ENCODE results near the gene FRS3. TPM values are rescaled to one million over a fixed set of nuclear protein-coding genes. Genes with fewer than 3 reads are reported as not detected.

The FRS3 gene
- total and polyA plus RNA-seq, 2 of the 13 experiments (the other 11 are each of a cell fraction or from before 2014, with no cell fraction given): 3.0 to 7.4 TPM

DNA sequence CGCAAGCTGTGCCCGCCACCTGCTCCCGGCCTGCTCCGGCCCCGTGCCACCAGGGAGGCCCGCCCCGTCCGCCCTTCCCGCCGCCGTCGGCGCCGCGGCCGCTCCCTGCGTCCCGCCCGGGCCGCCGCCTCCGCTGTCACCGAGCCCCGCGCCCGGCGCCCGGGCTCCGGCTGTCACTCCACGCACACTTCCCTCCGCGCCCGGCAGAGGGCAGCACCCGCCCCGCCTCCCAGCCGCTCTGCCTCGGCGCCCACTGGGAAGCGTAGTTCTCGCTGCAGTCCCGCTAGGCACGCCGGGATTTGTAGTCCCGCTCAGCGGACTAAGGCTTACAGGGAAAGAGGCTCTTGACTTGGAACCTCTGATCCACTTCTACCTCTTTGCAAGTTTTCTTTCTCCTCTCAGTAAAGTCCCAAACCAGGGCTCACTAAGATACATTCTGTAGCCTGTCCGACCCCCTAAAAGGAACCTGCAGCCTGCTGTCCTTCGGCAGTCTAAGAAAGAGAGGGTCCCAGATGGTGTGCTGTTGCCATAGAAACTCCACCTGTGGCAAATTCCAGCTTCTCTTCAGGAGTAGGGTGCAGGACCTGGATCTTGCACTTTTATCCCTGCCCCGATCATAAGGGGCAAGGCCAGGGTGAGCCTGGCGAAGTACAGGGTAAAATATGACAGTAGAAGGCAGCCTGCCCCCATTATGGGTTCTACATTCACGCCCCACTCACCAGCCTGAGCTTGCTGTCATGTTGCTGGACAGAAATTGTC is 44.1 kb downstream of the FRS3 start, which contains the start of gene TFEB (continued):
- TF ChIP-seq CREBL2 (CRISPR knock-in tag; IDR thresholded peaks at IDR 0.05; ENCODE audit: borderline replicate concordance) (0 out of 2 replicates have a peak, but pooled peaks have one; percentile 49), AHR (CRISPR knock-in tag; IDR thresholded peaks at IDR 0.05) (peak; percentile 61; the same call in 1 of the 2 replicates), HMG20A (CRISPR knock-in tag; IDR thresholded peaks at IDR 0.05; ENCODE audit: borderline replicate concordance) (no peak; the same call in 1 of the 2 replicates), ZNF124 (CRISPR knock-in tag; IDR thresholded peaks at IDR 0.05) (peak; percentile 65; the same call in 1 of the 2 replicates), ZNF670 (CRISPR knock-in tag; IDR thresholded peaks at IDR 0.05; ENCODE audit: borderline replicate concordance) (no peak), KLF9 (CRISPR knock-in tag; IDR thresholded peaks at IDR 0.05; ENCODE audit: low read depth) (no peak), CEBPG (CRISPR knock-in tag; IDR thresholded peaks at IDR 0.05) (peak; percentile 55; the same call in 1 of the 2 replicates), HNRNPLL (IDR thresholded peaks at IDR 0.05; ENCODE audit: low read depth, low read length, poor library complexity, severe bottlenecking) (peak; percentile 92), ZNF264 (CRISPR knock-in tag; IDR thresholded peaks at IDR 0.05) (no peak), HDAC2 (CRISPR knock-in tag; IDR thresholded peaks at IDR 0.05) (peak; percentile 82; the same call in 1 of the 2 replicates), SNAPC4 (CRISPR knock-in tag; IDR thresholded peaks at IDR 0.05) (0 out of 2 replicates have a peak, but pooled peaks have one; percentile 26), ETV5 (CRISPR knock-in tag; IDR thresholded peaks at IDR 0.05; ENCODE audit: borderline replicate concordance) (peak; percentile 50; the same call in 1 of the 2 replicates), ZNF772 (CRISPR knock-in tag; IDR thresholded peaks at IDR 0.05) (0 out of 2 replicates have a peak, but pooled peaks have one; percentile 26), STAT5B (CRISPR knock-in tag; IDR thresholded peaks at IDR 0.05) (no peak), TEAD3 (CRISPR knock-in tag; optimal IDR thresholded peaks at IDR 0.05; ENCODE audit: borderline replicate concordance) (peak; percentile 74), TFDP1 (CRISPR knock-in tag; IDR thresholded peaks at IDR 0.05; ENCODE audit: borderline replicate concordance) (peak; percentile 67)
- TF ChIP-seq, protein P1, sequence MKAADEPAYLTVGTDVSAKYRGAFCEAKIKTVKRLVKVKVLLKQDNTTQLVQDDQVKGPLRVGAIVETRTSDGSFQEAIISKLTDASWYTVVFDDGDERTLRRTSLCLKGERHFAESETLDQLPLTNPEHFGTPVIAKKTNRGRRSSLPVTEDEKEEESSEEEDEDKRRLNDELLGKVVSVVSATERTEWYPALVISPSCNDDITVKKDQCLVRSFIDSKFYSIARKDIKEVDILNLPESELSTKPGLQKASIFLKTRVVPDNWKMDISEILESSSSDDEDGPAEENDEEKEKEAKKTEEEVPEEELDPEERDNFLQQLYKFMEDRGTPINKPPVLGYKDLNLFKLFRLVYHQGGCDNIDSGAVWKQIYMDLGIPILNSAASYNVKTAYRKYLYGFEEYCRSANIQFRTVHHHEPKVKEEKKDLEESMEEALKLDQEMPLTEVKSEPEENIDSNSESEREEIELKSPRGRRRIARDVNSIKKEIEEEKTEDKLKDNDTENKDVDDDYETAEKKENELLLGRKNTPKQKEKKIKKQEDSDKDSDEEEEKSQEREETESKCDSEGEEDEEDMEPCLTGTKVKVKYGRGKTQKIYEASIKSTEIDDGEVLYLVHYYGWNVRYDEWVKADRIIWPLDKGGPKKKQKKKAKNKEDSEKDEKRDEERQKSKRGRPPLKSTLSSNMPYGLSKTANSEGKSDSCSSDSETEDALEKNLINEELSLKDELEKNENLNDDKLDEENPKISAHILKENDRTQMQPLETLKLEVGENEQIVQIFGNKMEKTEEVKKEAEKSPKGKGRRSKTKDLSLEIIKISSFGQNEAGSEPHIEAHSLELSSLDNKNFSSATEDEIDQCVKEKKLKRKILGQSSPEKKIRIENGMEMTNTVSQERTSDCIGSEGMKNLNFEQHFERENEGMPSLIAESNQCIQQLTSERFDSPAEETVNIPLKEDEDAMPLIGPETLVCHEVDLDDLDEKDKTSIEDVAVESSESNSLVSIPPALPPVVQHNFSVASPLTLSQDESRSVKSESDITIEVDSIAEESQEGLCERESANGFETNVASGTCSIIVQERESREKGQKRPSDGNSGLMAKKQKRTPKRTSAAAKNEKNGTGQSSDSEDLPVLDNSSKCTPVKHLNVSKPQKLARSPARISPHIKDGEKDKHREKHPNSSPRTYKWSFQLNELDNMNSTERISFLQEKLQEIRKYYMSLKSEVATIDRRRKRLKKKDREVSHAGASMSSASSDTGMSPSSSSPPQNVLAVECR (CRISPR knock-in tag; IDR thresholded peaks at IDR 0.05; ENCODE audit: borderline replicate concordance): peak; percentile 71; the same call in 1 of the 2 replicates
